ENCODE data around the gene PGAP3. TPM values are rescaled to one million over a fixed set of nuclear protein-coding genes. Genes with fewer than 3 reads are reported as not detected.

PGAP3 gene
- total RNA-seq, 1 experiment from 2014 or later = 29.0 TPM

- Mint-ChIP-seq H3K4me1 (peaks cover 31 to 34% of the 10 kb centered on the region in 2 experiments), H3K36me3 (ENCODE audit: insufficient read depth in 1 of 3, low read depth in 3 of 3) (peaks cover 0 to 6% (median 4%) of the 10 kb centered on the region in 3 experiments; a peak in 5 of 7 replicates), H3K4me3 (no peak overlapping the region), H3K9me3 (no peaks in the 10 kb centered on the region), H3K27ac (peak overlapping the region; percentile 82 to 91 (median 90); a peak in 5 of 7 replicates), H3K27me3 (ENCODE audit: low read depth) (peaks cover 15% of the 10 kb centered on the region)
- Histone ChIP-seq H3K56ac (ENCODE audit: insufficient read length, low read depth, low read length) (no peak overlapping the region), H4K91ac (ENCODE audit: insufficient read length, low read depth, low read length) (no peak overlapping the region), H3K18ac (ENCODE audit: insufficient read length, low read depth, low read length) (no peak overlapping the region), H2BK20ac (ENCODE audit: low read depth, low read length, poor library complexity, severe bottlenecking) (no peak overlapping the region), H2AK5ac (ENCODE audit: insufficient read length, low read length) (no peak overlapping the region), H3K9me3 (ENCODE audit: control insufficient read depth, low read depth, low read length) (no peaks in the 10 kb centered on the region), H3T11ph (ENCODE audit: low read length) (no peak overlapping the region), H4K20me1 (ENCODE audit: control insufficient read depth, insufficient read depth, insufficient read length) (no peaks in the 10 kb centered on the region), H3K14ac (ENCODE audit: insufficient read depth, low read length) (no peak overlapping the region), H3K23me2 (ENCODE audit: insufficient read length, low read depth, low read length, poor library complexity, severe bottlenecking) (no peaks in the 10 kb centered on the region), H2BK12ac (ENCODE audit: insufficient read length, low read depth, low read length) (no peak overlapping the region), H4K5ac (ENCODE audit: insufficient read length, low read depth, low read length) (no peak overlapping the region), H3K23ac (ENCODE audit: insufficient read length, low read depth, low read length) (no peak overlapping the region), H2BK5ac (ENCODE audit: insufficient read length, low read length) (no peak overlapping the region), H3K79me2 (ENCODE audit: insufficient read depth, low read length) (no peaks in the 10 kb centered on the region), H2AFZ (ENCODE audit: low read length) (no peak overlapping the region), H3K4ac (ENCODE audit: low read depth, low read length) (no peak overlapping the region), H4K8ac (replicated peaks; ENCODE audit: insufficient read length, low read depth, low read length) (no peak overlapping the region), H3K4me2 (ENCODE audit: insufficient read depth, insufficient read length, low read length) (no peak overlapping the region), H2BK120ac (ENCODE audit: low read depth, low read length, poor library complexity, severe bottlenecking) (no peak overlapping the region), H2BK15ac (ENCODE audit: low read depth, low read length) (no peak overlapping the region), H3K9ac (ENCODE audit: extremely low read depth, insufficient read length, low read length) (no peak overlapping the region), H3K4me1 (ENCODE audit: insufficient read depth, low read length) (no peaks in the 10 kb centered on the region), H3K79me1 (ENCODE audit: insufficient read depth, low read depth, low read length, poor library complexity, severe bottlenecking) (no peaks in the 10 kb centered on the region), H3K27me3 (ENCODE audit: insufficient read depth, low read length) (no peaks in the 10 kb centered on the region), H3K27ac (ENCODE audit: insufficient read length, low read depth, low read length) (no peak overlapping the region)
- no peak for DNase-seq
- WGBS (ENCODE audit: extremely low coverage, insufficient read length, low lambda C conversion rate) = no CpG with 5 or more reads among the region's 10 CpGs
- TF ChIP-seq, protein P1, sequence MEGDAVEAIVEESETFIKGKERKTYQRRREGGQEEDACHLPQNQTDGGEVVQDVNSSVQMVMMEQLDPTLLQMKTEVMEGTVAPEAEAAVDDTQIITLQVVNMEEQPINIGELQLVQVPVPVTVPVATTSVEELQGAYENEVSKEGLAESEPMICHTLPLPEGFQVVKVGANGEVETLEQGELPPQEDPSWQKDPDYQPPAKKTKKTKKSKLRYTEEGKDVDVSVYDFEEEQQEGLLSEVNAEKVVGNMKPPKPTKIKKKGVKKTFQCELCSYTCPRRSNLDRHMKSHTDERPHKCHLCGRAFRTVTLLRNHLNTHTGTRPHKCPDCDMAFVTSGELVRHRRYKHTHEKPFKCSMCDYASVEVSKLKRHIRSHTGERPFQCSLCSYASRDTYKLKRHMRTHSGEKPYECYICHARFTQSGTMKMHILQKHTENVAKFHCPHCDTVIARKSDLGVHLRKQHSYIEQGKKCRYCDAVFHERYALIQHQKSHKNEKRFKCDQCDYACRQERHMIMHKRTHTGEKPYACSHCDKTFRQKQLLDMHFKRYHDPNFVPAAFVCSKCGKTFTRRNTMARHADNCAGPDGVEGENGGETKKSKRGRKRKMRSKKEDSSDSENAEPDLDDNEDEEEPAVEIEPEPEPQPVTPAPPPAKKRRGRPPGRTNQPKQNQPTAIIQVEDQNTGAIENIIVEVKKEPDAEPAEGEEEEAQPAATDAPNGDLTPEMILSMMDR (conservative IDR thresholded peaks at IDR 0.05) = no peak
These were observed 12.3 kb downstream of the PGAP3 start for GRCh38 chr17:39675390-39676082.
